GM23338 (cell line): ENCODE data around the gene STAU1. TPM values are rescaled to one million over a fixed set of nuclear protein-coding genes. Genes with fewer than 3 reads are reported as not detected.

Experiments used
- ATAC-seq: fragments of 200-7000 bp; cut with Tn5 transposase; 3 replicates; pipeline ENCODE4 v1.9.1; 2020
- DNase-seq: peaks from one replicate; pipeline ENCODE4 v3.0.0-alpha.2; 2015; ENCODE audit warnings: low spot score
- H2AFZ ChIP-seq: fragments of 200-600 bp; sonication (generic); 2 replicates; pipeline ENCODE4 v1.8.0; 2016; ENCODE audit warnings: antibody characterized with exemption, mild to moderate bottlenecking, moderate library complexity
- H3F3A ChIP-seq: fragments of 200-600 bp; sonication (generic); replicated peaks from 2 replicates; pipeline ENCODE4 v1.8.0; 2017; ENCODE audit warnings: antibody characterized with exemption, mixed run types, low read depth
- H3K27ac ChIP-seq: fragments of 200-600 bp; sonication (generic); 2 replicates; pipeline ENCODE4 v1.6.1; 2016; ENCODE audit warnings: low read depth
- H3K27me3 ChIP-seq: fragments of 200-600 bp; sonication (generic); 2 replicates; pipeline ENCODE4 v1.8.0; 2016; ENCODE audit warnings: mild to moderate bottlenecking, mixed run types, moderate library complexity; ENCODE audit not compliant: insufficient read depth
- H3K36me3 ChIP-seq: fragments of 200-600 bp; sonication (generic); 2 replicates; pipeline ENCODE4 v1.8.0; 2016; ENCODE audit warnings: mild to moderate bottlenecking; ENCODE audit not compliant: insufficient read depth
- H3K4me1 ChIP-seq: fragments of 200-600 bp; sonication (generic); 2 replicates; pipeline ENCODE4 v1.8.0; 2016; ENCODE audit warnings: mild to moderate bottlenecking, moderate library complexity; ENCODE audit not compliant: insufficient read depth
- H3K4me2 ChIP-seq: fragments of 200-600 bp; sonication (generic); 2 replicates; pipeline ENCODE4 v1.7.1; 2017; ENCODE audit warnings: mixed run types
- H3K4me3 ChIP-seq: fragments of 200-600 bp; sonication (generic); 2 replicates; pipeline ENCODE4 v1.6.1; 2016; ENCODE audit warnings: mixed run types
- H3K79me2 ChIP-seq: fragments of 200-600 bp; sonication (generic); replicated peaks from 2 replicates; pipeline ENCODE4 v1.8.0; 2017; ENCODE audit warnings: mild to moderate bottlenecking; ENCODE audit not compliant: insufficient read depth
- H3K9me2 ChIP-seq: fragments of 200-600 bp; sonication (generic); 2 replicates; pipeline ENCODE4 v1.8.0; 2017; ENCODE audit not compliant: insufficient read depth
- H4K20me1 ChIP-seq: fragments of 200-600 bp; sonication (generic); replicated peaks from 2 replicates; pipeline ENCODE4 v1.8.0; 2017; ENCODE audit warnings: mild to moderate bottlenecking; ENCODE audit not compliant: insufficient read depth
- H3K27ac Mint-ChIP-seq: 2 replicates; pipeline ENCODE4 v1.8.0; 2020; ENCODE audit warnings: inconsistent platforms, mild to moderate bottlenecking, moderate library complexity, mixed read lengths
- H3K27me3 Mint-ChIP-seq: 3 replicates; pipeline ENCODE4 v1.8.0; 2022; ENCODE audit warnings: low read depth, mild to moderate bottlenecking, moderate library complexity, mixed read lengths, inconsistent platforms; ENCODE audit not compliant: insufficient read depth, poor library complexity
- H3K36me3 Mint-ChIP-seq: 3 replicates; pipeline ENCODE4 v1.8.0; 2021; ENCODE audit warnings: low read depth, mild to moderate bottlenecking, inconsistent platforms, moderate library complexity, mixed read lengths
- H3K4me1 Mint-ChIP-seq: 3 replicates; pipeline ENCODE4 v1.8.0; 2020; ENCODE audit warnings: mild to moderate bottlenecking, inconsistent platforms, mixed read lengths
- H3K4me3 Mint-ChIP-seq: 3 replicates; pipeline ENCODE4 v1.8.0; 2021; ENCODE audit warnings: moderate library complexity, mild to moderate bottlenecking, inconsistent platforms, mixed read lengths
- H3K9me3 Mint-ChIP-seq: 3 replicates; pipeline ENCODE4 v1.8.0; 2020; ENCODE audit warnings: moderate library complexity, mild to moderate bottlenecking, inconsistent platforms, mixed read lengths
- CREB1 ChIP-seq: fragments of 250-450 bp; sonication (Bioruptor Pico); IDR thresholded peaks from 2 replicates; pipeline ENCODE4 v1.5.0; 2020; ENCODE audit warnings: low read depth, mild to moderate bottlenecking, moderate library complexity
- CTCF ChIP-seq, 2 experiments: fragments of 200-600 bp in 1 of 2; sonication (generic) in 1 of 2; conservative IDR thresholded peaks; 2 replicates each; pipeline versions ENCODE4 v1.5.1 to v1.6.1; 2016 to 2017; ENCODE audit warnings: antibody characterized with exemption in 2 of 2, low read depth in 2 of 2, mild to moderate bottlenecking in 2 of 2, moderate library complexity in 1 of 2
- EZH2 ChIP-seq: fragments of 200-600 bp; sonication (generic); IDR thresholded peaks from one replicate; pipeline ENCODE4 v1.8.0; 2017; ENCODE audit warnings: antibody characterized with exemption, mild to moderate bottlenecking, low read depth; ENCODE audit not compliant: unreplicated experiment
- EZH2phosphoT487 ChIP-seq: fragments of 200-600 bp; sonication (generic); IDR thresholded peaks from one replicate; pipeline ENCODE4 v1.8.1; 2018; ENCODE audit warnings: antibody characterized with exemption; ENCODE audit not compliant: unreplicated experiment
- JUNB ChIP-seq: IDR thresholded peaks from one replicate; pipeline ENCODE4 v1.6.1; 2016; ENCODE audit warnings: antibody characterized with exemption; ENCODE audit not compliant: unreplicated experiment
- NANOG ChIP-seq: IDR thresholded peaks from 2 replicates; pipeline ENCODE4 v1.6.1; 2016; ENCODE audit warnings: antibody characterized with exemption, borderline replicate concordance
- POLR2AphosphoS5 ChIP-seq: IDR thresholded peaks from 2 replicates; pipeline ENCODE4 v1.6.1; 2016; ENCODE audit warnings: antibody characterized with exemption, low read depth
- STAT1 ChIP-seq: IDR thresholded peaks from one replicate; pipeline ENCODE4 v1.6.1; 2016; ENCODE audit warnings: antibody characterized with exemption; ENCODE audit not compliant: unreplicated experiment
- ZNF114 ChIP-seq: fragments of 250-450 bp; sonication (Bioruptor Pico); IDR thresholded peaks from 2 replicates; pipeline ENCODE4 v1.5.0; 2020; ENCODE audit warnings: mild to moderate bottlenecking, moderate library complexity
- ZNF331 ChIP-seq: fragments of 250-450 bp; sonication (Bioruptor Pico); IDR thresholded peaks from 2 replicates; pipeline ENCODE4 v1.5.0; 2020; ENCODE audit warnings: low read depth, mild to moderate bottlenecking, moderate library complexity
- polyA plus RNA-seq: library from polyadenylated mRNA; unstranded; fragments of >200 nt; fragmentation: Nextera tagmentation; extraction: Ambion mirVana; gene quantifications from 2 replicates; pipeline ENCODE4 v1.2.1, GENCODE V29; 2016
- total RNA-seq: library from RNA; depleted of rRNA; stranded (reverse); fragments of >200 nt; shearing (Covaris generic); gene quantifications from 2 replicates; pipeline ENCODE4 v1.2.3, GENCODE V29; 2014
- TF ChIP-seq, protein P1 (sequence below): IDR thresholded peaks from one replicate; pipeline ENCODE4 v1.6.1; 2018; ENCODE audit warnings: antibody characterized with exemption; ENCODE audit not compliant: unreplicated experiment
- TF ChIP-seq, protein P2 (sequence below): IDR thresholded peaks from 2 replicates; pipeline ENCODE4 v1.6.1; 2016; ENCODE audit warnings: antibody characterized with exemption

The STAU1 gene
- total and polyA plus RNA-seq, 2 experiments from 2014 or later, result 102 TPM

DNA sequence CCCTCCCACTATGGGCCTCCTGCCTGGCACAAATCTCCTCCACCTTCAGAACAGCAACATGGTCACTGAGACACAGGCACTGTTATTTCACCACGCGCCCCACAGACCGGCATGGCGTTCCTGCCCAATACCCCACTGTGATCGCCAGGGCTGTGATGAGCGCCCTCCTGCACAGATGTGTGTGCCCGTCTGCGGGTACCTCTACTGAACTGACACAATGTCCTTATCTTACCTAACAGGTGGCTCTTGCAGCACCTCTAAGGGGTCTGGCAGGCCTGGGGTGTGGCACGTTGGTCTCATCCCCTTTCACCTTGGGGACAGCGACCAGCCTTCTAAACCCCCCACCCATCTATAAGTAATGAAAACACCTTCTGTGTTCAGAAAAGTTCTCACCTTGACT is 64.2 kb downstream of the STAU1 start (continued):
- no peak for TF ChIP-seq EZH2
- TF ChIP-seq, protein P1, sequence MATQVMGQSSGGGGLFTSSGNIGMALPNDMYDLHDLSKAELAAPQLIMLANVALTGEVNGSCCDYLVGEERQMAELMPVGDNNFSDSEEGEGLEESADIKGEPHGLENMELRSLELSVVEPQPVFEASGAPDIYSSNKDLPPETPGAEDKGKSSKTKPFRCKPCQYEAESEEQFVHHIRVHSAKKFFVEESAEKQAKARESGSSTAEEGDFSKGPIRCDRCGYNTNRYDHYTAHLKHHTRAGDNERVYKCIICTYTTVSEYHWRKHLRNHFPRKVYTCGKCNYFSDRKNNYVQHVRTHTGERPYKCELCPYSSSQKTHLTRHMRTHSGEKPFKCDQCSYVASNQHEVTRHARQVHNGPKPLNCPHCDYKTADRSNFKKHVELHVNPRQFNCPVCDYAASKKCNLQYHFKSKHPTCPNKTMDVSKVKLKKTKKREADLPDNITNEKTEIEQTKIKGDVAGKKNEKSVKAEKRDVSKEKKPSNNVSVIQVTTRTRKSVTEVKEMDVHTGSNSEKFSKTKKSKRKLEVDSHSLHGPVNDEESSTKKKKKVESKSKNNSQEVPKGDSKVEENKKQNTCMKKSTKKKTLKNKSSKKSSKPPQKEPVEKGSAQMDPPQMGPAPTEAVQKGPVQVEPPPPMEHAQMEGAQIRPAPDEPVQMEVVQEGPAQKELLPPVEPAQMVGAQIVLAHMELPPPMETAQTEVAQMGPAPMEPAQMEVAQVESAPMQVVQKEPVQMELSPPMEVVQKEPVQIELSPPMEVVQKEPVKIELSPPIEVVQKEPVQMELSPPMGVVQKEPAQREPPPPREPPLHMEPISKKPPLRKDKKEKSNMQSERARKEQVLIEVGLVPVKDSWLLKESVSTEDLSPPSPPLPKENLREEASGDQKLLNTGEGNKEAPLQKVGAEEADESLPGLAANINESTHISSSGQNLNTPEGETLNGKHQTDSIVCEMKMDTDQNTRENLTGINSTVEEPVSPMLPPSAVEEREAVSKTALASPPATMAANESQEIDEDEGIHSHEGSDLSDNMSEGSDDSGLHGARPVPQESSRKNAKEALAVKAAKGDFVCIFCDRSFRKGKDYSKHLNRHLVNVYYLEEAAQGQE, result no peak
- no peak for TF ChIP-seq EZH2phosphoT487

DNA sequence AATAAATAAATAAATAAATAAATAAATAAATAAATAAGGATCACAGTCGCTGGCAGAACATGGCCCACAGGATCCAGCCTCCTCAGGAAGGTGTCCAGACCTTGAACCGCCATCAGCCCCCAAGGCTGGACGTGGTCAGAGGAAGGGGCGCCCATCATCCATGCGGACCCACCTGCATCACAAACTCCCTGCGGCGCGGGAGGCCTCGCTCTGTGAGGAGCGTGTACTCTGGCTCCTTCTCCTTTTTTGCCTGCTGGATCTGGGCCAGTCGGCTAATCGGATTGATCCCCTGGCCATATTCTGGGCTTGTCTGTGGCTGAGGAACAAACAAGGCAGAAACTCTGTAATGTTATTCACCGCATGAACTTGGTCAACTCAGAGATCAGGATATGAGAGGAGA is 65.2 kb downstream of the STAU1 start:
- no peaks in the 10 kb centered on the region for H3K9me2 ChIP-seq
- DNase-seq (no peak), ATAC-seq (no peak)
- no peaks in the 10 kb centered on the region for H3K9me3 Mint-ChIP-seq
- peaks cover 20% of the 10 kb centered on the region for H4K20me1 ChIP-seq
- 0 out of 2 replicates have a peak, but pooled peaks cover 5% of the 10 kb centered on the region for H3K79me2 ChIP-seq
- H2AFZ ChIP-seq, result no peak overlapping the region
- H3K4me2 ChIP-seq, result no peak overlapping the region
- H3F3A ChIP-seq, result peaks cover 3% of the 10 kb centered on the region; the same call in 1 of the 2 replicates
- H3K27me3 Mint-ChIP-seq, result no peaks in the 10 kb centered on the region
- no peaks in the 10 kb centered on the region for H3K27me3 ChIP-seq
- H3K36me3 Mint-ChIP-seq, result peaks cover 75% of the 10 kb centered on the region
- H3K27ac ChIP-seq, result no peak overlapping the region
- H3K4me1 ChIP-seq, result no peaks in the 10 kb centered on the region
- no peak overlapping the region for H3K4me3 ChIP-seq
- peaks cover 48% of the 10 kb centered on the region for H3K36me3 ChIP-seq
- no peak overlapping the region for H3K27ac Mint-ChIP-seq
- H3K4me3 Mint-ChIP-seq, result no peak overlapping the region
- H3K4me1 Mint-ChIP-seq, result no peaks in the 10 kb centered on the region
- TF ChIP-seq JUNB, result no peak
- TF ChIP-seq CTCF (conservative IDR thresholded peaks at IDR 0.05; ENCODE audit: low read depth in 2 of 2), result no peak
- no peak for TF ChIP-seq NANOG
- TF ChIP-seq EZH2phosphoT487, result no peak
- no peak for TF ChIP-seq STAT1
- TF ChIP-seq CREB1 (CRISPR knock-in tag), result no peak
- TF ChIP-seq, protein P1, result no peak
- TF ChIP-seq, protein P2, sequence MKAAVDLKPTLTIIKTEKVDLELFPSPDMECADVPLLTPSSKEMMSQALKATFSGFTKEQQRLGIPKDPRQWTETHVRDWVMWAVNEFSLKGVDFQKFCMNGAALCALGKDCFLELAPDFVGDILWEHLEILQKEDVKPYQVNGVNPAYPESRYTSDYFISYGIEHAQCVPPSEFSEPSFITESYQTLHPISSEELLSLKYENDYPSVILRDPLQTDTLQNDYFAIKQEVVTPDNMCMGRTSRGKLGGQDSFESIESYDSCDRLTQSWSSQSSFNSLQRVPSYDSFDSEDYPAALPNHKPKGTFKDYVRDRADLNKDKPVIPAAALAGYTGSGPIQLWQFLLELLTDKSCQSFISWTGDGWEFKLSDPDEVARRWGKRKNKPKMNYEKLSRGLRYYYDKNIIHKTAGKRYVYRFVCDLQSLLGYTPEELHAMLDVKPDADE, result no peak
- TF ChIP-seq ZNF114 (CRISPR knock-in tag), result no peak
- no peak for TF ChIP-seq EZH2
- no peak for TF ChIP-seq POLR2AphosphoS5
- no peak for TF ChIP-seq ZNF331 (CRISPR knock-in tag)
